A172 (cell line): ENCODE results near the gene PHACTR3. TPM values are rescaled to one million over a fixed set of nuclear protein-coding genes. Genes with fewer than 3 reads are reported as not detected.

Experiments used
- DNase-seq: peaks from one replicate; pipeline ENCODE4 v3.0.0-alpha.2; 2015; ENCODE audit warnings: low spot score
- total RNA-seq: library from RNA; depleted of rRNA; stranded (reverse); fragments of >200 nt; shearing (Covaris generic); gene quantifications from 2 replicates; pipeline ENCODE4 v1.2.3, GENCODE V29; 2014

Gene PHACTR3
- total RNA-seq, 1 experiment from 2014 or later, result not detected

- no peak for DNase-seq
These were observed 67.5 kb downstream of the PHACTR3 start for GRCh38 chr20:59671661-59672471.

- no peak for DNase-seq
These were observed 68.2 kb downstream of the PHACTR3 start for GRCh38 chr20:59672576-59672975.

- no peak for DNase-seq
These were observed 69.1 kb downstream of the PHACTR3 start for GRCh38 chr20:59673288-59673997.

GRCh38 chr20:59673998-59674445, 69.7 kb downstream of the PHACTR3 start:
- DNase-seq, result no peak

GRCh38 chr20:59676126-59676850, 71.9 kb downstream of the PHACTR3 start:
- no peak for DNase-seq

- no peak for DNase-seq
These were observed 72.5 kb downstream of the PHACTR3 start for GRCh38 chr20:59676851-59677182.

- DNase-seq, result no peak
These were observed 73.2 kb downstream of the PHACTR3 start for GRCh38 chr20:59677586-59677985.

GRCh38 chr20:59678288-59678687, 73.9 kb downstream of the PHACTR3 start:
- DNase-seq, result no peak

- DNase-seq, result no peak
These were observed 74.6 kb downstream of the PHACTR3 start for GRCh38 chr20:59678951-59679350.

GRCh38 chr20:59680148-59680650, 75.9 kb downstream of the PHACTR3 start:
- DNase-seq, result no peak

- no peak for DNase-seq
These were observed 76.5 kb downstream of the PHACTR3 start for GRCh38 chr20:59680852-59681251.

GRCh38 chr20:59682603-59683002, 78.3 kb downstream of the PHACTR3 start:
- DNase-seq, result no peak

GRCh38 chr20:59683181-59683580, 78.8 kb downstream of the PHACTR3 start:
- DNase-seq, result no peak

GRCh38 chr20:59684685-59685242, 80.4 kb downstream of the PHACTR3 start:
- no peak for DNase-seq

GRCh38 chr20:59686404-59687346, 82.3 kb downstream of the PHACTR3 start:
- DNase-seq, result no peak

GRCh38 chr20:59688356-59688755, 84.0 kb downstream of the PHACTR3 start:
- no peak for DNase-seq

GRCh38 chr20:59688999-59689398, 84.7 kb downstream of the PHACTR3 start:
- DNase-seq, result no peak

- DNase-seq, result no peak
These were observed 85.8 kb downstream of the PHACTR3 start for GRCh38 chr20:59690101-59690500.

- DNase-seq, result no peak
These were observed 86.6 kb downstream of the PHACTR3 start for GRCh38 chr20:59690976-59691375.

GRCh38 chr20:59692139-59692538, 87.8 kb downstream of the PHACTR3 start:
- DNase-seq, result no peak

- DNase-seq, result no peak
These were observed 89.2 kb downstream of the PHACTR3 start for GRCh38 chr20:59693587-59693986.
